CD4-positive, CD25-positive, alpha-beta regulatory T cell (primary cell): Measurements from ENCODE around the gene ACBD3. TPM values are rescaled to one million over a fixed set of nuclear protein-coding genes. Genes with fewer than 3 reads are reported as not detected.

Experiments
- ATAC-seq, 2 donors: fragments of 150-1000 bp; cut with Tn5 transposase; one replicate each; pipeline ENCODE4 v1.10.0; 2021; ENCODE audit warnings: low read depth in 2 of 2, moderate number of reproducible peaks in 2 of 2, moderate library complexity in 1 of 2
- DNase-seq, 3 donors: peaks; one replicate each; pipeline versions ENCODE4 v3.0.0 to v3.0.0-alpha.2; 2012 to 2022; ENCODE audit warnings: mixed read lengths in 1 of 3
- H3K27ac ChIP-seq: one replicate; pipeline ENCODE4 v1.7.0; 2013; ENCODE audit warnings: mild to moderate bottlenecking, low read length; ENCODE audit not compliant: insufficient read depth, poor library complexity, severe bottlenecking
- H3K27me3 ChIP-seq: one replicate; pipeline ENCODE4 v1.7.0; 2013; ENCODE audit warnings: low read length; ENCODE audit not compliant: control insufficient read depth, insufficient read depth
- H3K36me3 ChIP-seq: one replicate; pipeline ENCODE4 v1.7.0; 2013; ENCODE audit warnings: mild to moderate bottlenecking, low read length, moderate library complexity; ENCODE audit not compliant: control insufficient read depth, insufficient read depth
- H3K4me1 ChIP-seq: 2 replicates; pipeline ENCODE4 v1.7.0; 2013; ENCODE audit warnings: mild to moderate bottlenecking, low read length; ENCODE audit not compliant: insufficient read depth, control insufficient read depth, poor library complexity, severe bottlenecking
- H3K4me3 ChIP-seq: one replicate; pipeline ENCODE4 v1.7.0; 2013; ENCODE audit warnings: low read depth, mild to moderate bottlenecking, low read length, moderate library complexity
- H3K9me3 ChIP-seq, 2 experiments: 1 replicate in 1 of 2; 2 replicates in 1 of 2; pipeline ENCODE4 v1.7.0; 2013; ENCODE audit warnings: low read length in 2 of 2, mild to moderate bottlenecking in 1 of 2, moderate library complexity in 1 of 2; ENCODE audit not compliant: control insufficient read depth in 2 of 2
- H3K27ac Mint-ChIP-seq, 3 donors: one replicate each; pipeline ENCODE4 v1.8.0; 2020 to 2022; ENCODE audit warnings: mild to moderate bottlenecking in 3 of 3, mixed read lengths in 3 of 3, moderate library complexity in 2 of 3
- H3K27me3 Mint-ChIP-seq: one replicate; pipeline ENCODE4 v1.8.0; 2022; ENCODE audit warnings: mild to moderate bottlenecking, mixed read lengths
- H3K36me3 Mint-ChIP-seq: one replicate; pipeline ENCODE4 v1.8.0; 2020; ENCODE audit warnings: mixed read lengths
- H3K4me1 Mint-ChIP-seq, 4 donors: one replicate each; pipeline ENCODE4 v1.8.0; 2020 to 2022; ENCODE audit warnings: mixed read lengths in 4 of 4, mild to moderate bottlenecking in 1 of 4
- H3K4me3 Mint-ChIP-seq, 4 donors: one replicate each; pipeline ENCODE4 v1.8.0; 2020 to 2022; ENCODE audit warnings: mild to moderate bottlenecking in 4 of 4, mixed read lengths in 4 of 4, moderate library complexity in 3 of 4
- H3K9me3 Mint-ChIP-seq, 7 donors: one replicate each; pipeline ENCODE4 v1.8.0; 2020 to 2022; ENCODE audit warnings: mixed read lengths in 7 of 7, mild to moderate bottlenecking in 3 of 7, moderate library complexity in 2 of 7
- polyA plus RNA-seq, 4 donors: library from polyadenylated mRNA; unstranded; fragments of 300-500 nt; fragmentation: Illumina TruSeq; gene quantifications; one replicate each; pipeline ENCODE4 v1.2.3, GENCODE V29; 2021
- total RNA-seq: library from RNA; stranded (reverse); gene quantifications from one replicate; pipeline ENCODE4 v1.2.3, GENCODE V29; 2022

Gene ACBD3
- total and polyA plus RNA-seq, 5 donors from 2014 or later = 14.7 to 29.6 (median 20.0) TPM

- Histone ChIP-seq H3K36me3 (no peaks in the 10 kb centered on the region), H3K4me3 (no peak overlapping the region), H3K27ac (peak overlapping the region; percentile 11), H3K9me3 (no peaks in the 10 kb centered on the region), H3K27me3 (no peaks in the 10 kb centered on the region), H3K4me1 (peaks cover 47% of the 10 kb centered on the region)
- H3K27me3 Mint-ChIP-seq = peaks cover 5% of the 10 kb centered on the region
- peak overlapping the region; percentile 65 to 94 (median 68) for H3K27ac Mint-ChIP-seq
- peaks cover 12 to 57% (median 33%) of the 10 kb centered on the region in 4 donors for H3K4me1 Mint-ChIP-seq
- DNase-seq (no peak), ATAC-seq (no peak)
- no peaks in the 10 kb centered on the region for H3K36me3 Mint-ChIP-seq
- H3K4me3 Mint-ChIP-seq = peak overlapping the region; percentile 77 to 90 (median 87)
- no peaks in the 10 kb centered on the region for H3K9me3 Mint-ChIP-seq
Measured at GRCh38 chr1:226123591-226124471, 62.7 kb downstream of the ACBD3 start.

- peak overlapping the region; percentile 65 to 94 (median 68) for H3K27ac Mint-ChIP-seq
- Histone ChIP-seq H3K9me3 (no peaks in the 10 kb centered on the region), H3K4me1 (peaks cover 46% of the 10 kb centered on the region), H3K27me3 (no peaks in the 10 kb centered on the region), H3K27ac (peak overlapping the region; percentile 80), H3K4me3 (no peak overlapping the region), H3K36me3 (no peaks in the 10 kb centered on the region)
- no peaks in the 10 kb centered on the region for H3K36me3 Mint-ChIP-seq
- peak overlapping the region; percentile 77 to 90 (median 87) for H3K4me3 Mint-ChIP-seq
- no peaks in the 10 kb centered on the region for H3K9me3 Mint-ChIP-seq
- DNase-seq (no peak), ATAC-seq (no peak)
- H3K27me3 Mint-ChIP-seq = peaks cover 5% of the 10 kb centered on the region
- peaks cover 12 to 53% (median 30%) of the 10 kb centered on the region in 4 donors for H3K4me1 Mint-ChIP-seq
Measured at GRCh38 chr1:226123212-226123560, 63.4 kb downstream of the ACBD3 start.

- Mint-ChIP-seq H3K4me3 (peak overlapping the region in 3 of 4 donors; percentile 77 to 90 (median 77)), H3K9me3 (no peaks in the 10 kb centered on the region), H3K36me3 (no peaks in the 10 kb centered on the region), H3K27ac (peak overlapping the region in 1 of 3 donors; percentile 67), H3K27me3 (peaks cover 5% of the 10 kb centered on the region), H3K4me1 (peaks cover 4 to 41% (median 23%) of the 10 kb centered on the region in 4 donors)
- peak; percentile 68 to 70 for ATAC-seq
- H3K4me1 ChIP-seq = peaks cover 32% of the 10 kb centered on the region
- no peak overlapping the region for H3K4me3 ChIP-seq
- peak overlapping the region; percentile 80 for H3K27ac ChIP-seq
- H3K27me3 ChIP-seq = no peaks in the 10 kb centered on the region
- no peaks in the 10 kb centered on the region for H3K36me3 ChIP-seq
- DNase-seq = peak; percentile 79 to 93 (median 83)
- H3K9me3 ChIP-seq = no peaks in the 10 kb centered on the region
Measured at GRCh38 chr1:226121587-226122400, 64.7 kb downstream of the ACBD3 start.

GRCh38 chr1:226121049-226121586, 65.4 kb downstream of the ACBD3 start:
- Mint-ChIP-seq H3K27me3 (peaks cover 5% of the 10 kb centered on the region), H3K27ac (peak overlapping the region; percentile 73 to 84 (median 80)), H3K9me3 (no peaks in the 10 kb centered on the region), H3K36me3 (no peaks in the 10 kb centered on the region), H3K4me1 (peaks cover 4 to 38% (median 23%) of the 10 kb centered on the region in 4 donors), H3K4me3 (peak overlapping the region; percentile 87 to 93 (median 88))
- Histone ChIP-seq H3K27ac (peak overlapping the region; percentile 80), H3K27me3 (no peaks in the 10 kb centered on the region), H3K9me3 (no peaks in the 10 kb centered on the region), H3K36me3 (no peaks in the 10 kb centered on the region), H3K4me1 (peaks cover 29% of the 10 kb centered on the region), H3K4me3 (peak overlapping the region; percentile 50)
- ATAC-seq (no peak), DNase-seq (peak in 1 of 3 donors; percentile 35)

GRCh38 chr1:226120398-226120797, 66.1 kb downstream of the ACBD3 start:
- Histone ChIP-seq H3K4me1 (peaks cover 29% of the 10 kb centered on the region), H3K36me3 (no peaks in the 10 kb centered on the region), H3K27ac (no peak overlapping the region), H3K4me3 (no peak overlapping the region), H3K27me3 (no peaks in the 10 kb centered on the region), H3K9me3 (no peaks in the 10 kb centered on the region)
- peak overlapping the region; percentile 73 to 84 (median 80) for H3K27ac Mint-ChIP-seq
- ATAC-seq = no peak
- no peaks in the 10 kb centered on the region for H3K36me3 Mint-ChIP-seq
- peak overlapping the region; percentile 87 to 93 (median 88) for H3K4me3 Mint-ChIP-seq
- H3K27me3 Mint-ChIP-seq = peaks cover 5% of the 10 kb centered on the region
- peaks cover 3 to 35% (median 22%) of the 10 kb centered on the region in 4 donors for H3K4me1 Mint-ChIP-seq
- H3K9me3 Mint-ChIP-seq = no peaks in the 10 kb centered on the region
- DNase-seq = no peak

DNA sequence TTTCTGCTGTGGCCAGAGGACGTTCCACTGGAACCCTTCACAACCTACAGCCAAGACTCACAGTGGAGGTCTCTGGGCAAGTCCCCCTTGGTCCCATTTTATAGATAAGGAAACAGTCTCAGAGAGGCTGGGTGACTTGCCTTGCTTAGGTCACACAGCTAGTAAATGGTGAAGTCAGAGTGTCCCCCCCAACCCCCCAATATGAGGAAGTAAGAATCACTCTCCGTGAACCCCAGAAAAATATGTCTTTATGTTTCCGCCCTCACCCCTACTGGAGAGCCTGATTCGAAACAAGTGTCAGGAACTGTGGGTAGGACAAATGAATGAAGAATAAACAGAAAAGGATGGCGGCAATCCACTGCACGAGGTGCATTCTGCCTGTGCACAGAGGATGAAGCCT, 67.4 kb downstream of the ACBD3 start:
- ATAC-seq = no peak

GRCh38 chr1:226118357-226118756, 68.2 kb downstream of the ACBD3 start:
- H3K9me3 ChIP-seq = no peaks in the 10 kb centered on the region
- peak overlapping the region in 1 of 3 donors; percentile 20 for H3K27ac Mint-ChIP-seq

More for the DNA sequence above, 67.4 kb downstream of the ACBD3 start:
- peak overlapping the region in 3 of 4 donors; percentile 41 to 88 (median 85) for H3K4me3 Mint-ChIP-seq
- H3K4me3 ChIP-seq = no peak overlapping the region
- no peak overlapping the region for H3K27ac ChIP-seq
- H3K9me3 ChIP-seq = no peaks in the 10 kb centered on the region
- no peaks in the 10 kb centered on the region for H3K36me3 ChIP-seq
- peaks cover 5% of the 10 kb centered on the region for H3K27me3 Mint-ChIP-seq
- no peaks in the 10 kb centered on the region for H3K36me3 Mint-ChIP-seq
- no peaks in the 10 kb centered on the region for H3K27me3 ChIP-seq
- H3K4me1 ChIP-seq = peaks cover 20% of the 10 kb centered on the region
- H3K27ac Mint-ChIP-seq = no peak overlapping the region
- peaks cover 0 to 24% (median 13%) of the 10 kb centered on the region in 4 donors for H3K4me1 Mint-ChIP-seq
- DNase-seq = no peak
- no peaks in the 10 kb centered on the region for H3K9me3 Mint-ChIP-seq

More at GRCh38 chr1:226118357-226118756, 68.2 kb downstream of the ACBD3 start:
- peaks cover 5% of the 10 kb centered on the region for H3K27me3 Mint-ChIP-seq
- H3K4me1 ChIP-seq = peaks cover 20% of the 10 kb centered on the region
- H3K27ac ChIP-seq = no peak overlapping the region
- no peak overlapping the region for H3K4me3 ChIP-seq
- no peaks in the 10 kb centered on the region for H3K36me3 ChIP-seq
- peak overlapping the region in 1 of 4 donors; percentile 89 for H3K4me3 Mint-ChIP-seq
- no peak for DNase-seq
- no peaks in the 10 kb centered on the region for H3K27me3 ChIP-seq
- H3K36me3 Mint-ChIP-seq = no peaks in the 10 kb centered on the region
- H3K9me3 Mint-ChIP-seq = no peaks in the 10 kb centered on the region
- peaks cover 0 to 17% (median 9%) of the 10 kb centered on the region in 4 donors for H3K4me1 Mint-ChIP-seq
- no peak for ATAC-seq
